Measurements from ENCODE around the gene EMX2. TPM values are rescaled to one million over a fixed set of nuclear protein-coding genes. Genes with fewer than 3 reads are reported as not detected.

The EMX2 gene
- total RNA-seq, 2 donors from 2014 or later = not detected

GRCh38 chr10:117530791-117531190, 11.8 kb upstream of the EMX2 start:
- H3K4me3 ChIP-seq = no peak overlapping the region
- DNase-seq = no peak
- H3K9me3 ChIP-seq = no peaks in the 10 kb centered on the region
- intact Hi-C loops (cut with DNase I) = no loop called here
- TF ChIP-seq CTCF (IDR thresholded peaks at IDR 0.05) = no peak
- TF ChIP-seq POLR2A (IDR thresholded peaks at IDR 0.05) = no peak
- no peak for ATAC-seq
- peaks cover 29% of the 10 kb centered on the region for H3K4me1 ChIP-seq
- WGBS, 2 donors = 36 to 42% methylated on average over 4 of the region's 4 CpGs
- H3K27me3 ChIP-seq = peaks cover 0 to 30% of the 10 kb centered on the region in 2 donors
- H3K27ac ChIP-seq = no peak overlapping the region
- no peaks in the 10 kb centered on the region for H3K36me3 ChIP-seq (replicated peaks in 1 of 2; ENCODE audit: insufficient read depth in 1 of 2, low read depth in 2 of 2)

- Histone ChIP-seq H3K27ac (no peak overlapping the region), H3K27me3 (peaks cover 0 to 37% of the 10 kb centered on the region in 2 donors), H3K4me1 (peaks cover 32% of the 10 kb centered on the region), H3K9me3 (no peaks in the 10 kb centered on the region), H3K4me3 (no peak overlapping the region), H3K36me3 (replicated peaks in 1 of 2; ENCODE audit: insufficient read depth in 1 of 2, low read depth in 2 of 2) (no peaks in the 10 kb centered on the region)
- WGBS, 2 donors = 29 to 36% methylated on average over 14 of the region's 14 CpGs
- DNase-seq = no peak
- no peak for TF ChIP-seq CTCF (IDR thresholded peaks at IDR 0.05)
- TF ChIP-seq POLR2A (IDR thresholded peaks at IDR 0.05) = no peak
- intact Hi-C loops (cut with DNase I) = no loop called here
- no peak for ATAC-seq
These were observed 11.1 kb upstream of the EMX2 start for GRCh38 chr10:117531371-117532002.

- intact Hi-C loops (cut with DNase I) = no loop called here
- H3K27me3 ChIP-seq = peaks cover 0 to 42% of the 10 kb centered on the region in 2 donors
- H3K4me1 ChIP-seq = peaks cover 33% of the 10 kb centered on the region
- no peak overlapping the region for H3K4me3 ChIP-seq
- 22 to 44% methylated on average over 3 of the region's 3 CpGs for WGBS, 2 donors
- H3K27ac ChIP-seq = no peak overlapping the region
- ATAC-seq (no peak), DNase-seq (no peak)
- no peaks in the 10 kb centered on the region for H3K9me3 ChIP-seq
- TF ChIP-seq CTCF (IDR thresholded peaks at IDR 0.05) (no peak), POLR2A (IDR thresholded peaks at IDR 0.05) (no peak)
- no peaks in the 10 kb centered on the region for H3K36me3 ChIP-seq (replicated peaks in 1 of 2; ENCODE audit: insufficient read depth in 1 of 2, low read depth in 2 of 2)
These were observed 10.6 kb upstream of the EMX2 start for GRCh38 chr10:117532003-117532385.

GRCh38 chr10:117532451-117533107, 10.0 kb upstream of the EMX2 start:
- intact Hi-C loops (cut with DNase I) = no loop called here
- H3K27me3 ChIP-seq = peaks cover 0 to 48% of the 10 kb centered on the region in 2 donors
- TF ChIP-seq CTCF (IDR thresholded peaks at IDR 0.05) = no peak
- no peak for TF ChIP-seq POLR2A (IDR thresholded peaks at IDR 0.05)

More at GRCh38 chr10:117532451-117533107, 10.0 kb upstream of the EMX2 start:
- DNase-seq = no peak
- no peak overlapping the region for H3K4me3 ChIP-seq
- whole genome bisulfite sequencing, 2 donors = 7 to 14% methylated on average over 15 to 33 of the region's 33 CpGs
- H3K27ac ChIP-seq = no peak overlapping the region
- peaks cover 39% of the 10 kb centered on the region for H3K4me1 ChIP-seq
- no peaks in the 10 kb centered on the region for H3K9me3 ChIP-seq
- ATAC-seq = no peak
- H3K36me3 ChIP-seq (replicated peaks in 1 of 2; ENCODE audit: insufficient read depth in 1 of 2, low read depth in 2 of 2) = no peaks in the 10 kb centered on the region

Measured in body of pancreas (tissue), 4 donors.